ENCODE results near the gene SYNGR4.

Gene SYNGR4

GRCh38 chr19:48330012-48330681 is 34.0 kb upstream of the SYNGR4 start:
- H3K9me3 ChIP-seq (ENCODE audit: control insufficient read depth in 1 of 2, low read length in 2 of 2) = no peaks in the 10 kb centered on the region
- peaks cover 26 to 63% of the 10 kb centered on the region in 2 donors for H3K4me1 ChIP-seq (ENCODE audit: control insufficient read depth in 1 of 2, insufficient read depth in 2 of 2, low read length in 2 of 2)
- H3K27ac ChIP-seq (ENCODE audit: low read length) = peak overlapping the region; percentile 54
- H3K27me3 ChIP-seq (ENCODE audit: low read depth, low read length) = no peaks in the 10 kb centered on the region
- H3K4me3 ChIP-seq (ENCODE audit: low read depth in 1 of 2, low read length in 2 of 2) = peak overlapping the region; percentile 37 to 47
- peaks cover 3 to 18% of the 10 kb centered on the region in 2 donors for H3K36me3 ChIP-seq (ENCODE audit: control insufficient read depth in 1 of 2, insufficient read depth in 2 of 2, low read length in 2 of 2)

- peak overlapping the region; percentile 68 to 73 for H3K4me3 ChIP-seq (ENCODE audit: low read depth in 1 of 2, low read length in 2 of 2)
- H3K9me3 ChIP-seq (ENCODE audit: control insufficient read depth in 1 of 2, low read length in 2 of 2) = no peaks in the 10 kb centered on the region
- no peaks in the 10 kb centered on the region for H3K27me3 ChIP-seq (ENCODE audit: low read depth, low read length)
- H3K4me1 ChIP-seq (ENCODE audit: control insufficient read depth in 1 of 2, insufficient read depth in 2 of 2, low read length in 2 of 2) = peaks cover 26 to 54% of the 10 kb centered on the region in 2 donors
- peaks cover 3 to 18% of the 10 kb centered on the region in 2 donors for H3K36me3 ChIP-seq (ENCODE audit: control insufficient read depth in 1 of 2, insufficient read depth in 2 of 2, low read length in 2 of 2)
- H3K27ac ChIP-seq (ENCODE audit: low read length) = peak overlapping the region; percentile 94
These were observed 31.9 kb upstream of the SYNGR4 start for GRCh38 chr19:48332351-48332661.

GRCh38 chr19:48332662-48333466 is 31.3 kb upstream of the SYNGR4 start:
- peaks cover 26 to 49% of the 10 kb centered on the region in 2 donors for H3K4me1 ChIP-seq (ENCODE audit: control insufficient read depth in 1 of 2, insufficient read depth in 2 of 2, low read length in 2 of 2)

GRCh38 chr19:48333467-48334384 is 30.4 kb upstream of the SYNGR4 start:
- H3K27me3 ChIP-seq (ENCODE audit: low read depth, low read length) = no peaks in the 10 kb centered on the region
- H3K4me3 ChIP-seq (ENCODE audit: low read depth in 1 of 2, low read length in 2 of 2) = peak overlapping the region; percentile 68 to 73
- peaks cover 3 to 15% of the 10 kb centered on the region in 2 donors for H3K36me3 ChIP-seq (ENCODE audit: control insufficient read depth in 1 of 2, insufficient read depth in 2 of 2, low read length in 2 of 2)
- H3K4me1 ChIP-seq (ENCODE audit: control insufficient read depth in 1 of 2, insufficient read depth in 2 of 2, low read length in 2 of 2) = peaks cover 26 to 45% of the 10 kb centered on the region in 2 donors
- H3K9me3 ChIP-seq (ENCODE audit: control insufficient read depth in 1 of 2, low read length in 2 of 2) = no peaks in the 10 kb centered on the region
- H3K27ac ChIP-seq (ENCODE audit: low read length) = peak overlapping the region; percentile 94

More at GRCh38 chr19:48332662-48333466, 31.3 kb upstream of the SYNGR4 start:
- peaks cover 3 to 18% of the 10 kb centered on the region in 2 donors for H3K36me3 ChIP-seq (ENCODE audit: control insufficient read depth in 1 of 2, insufficient read depth in 2 of 2, low read length in 2 of 2)
- no peaks in the 10 kb centered on the region for H3K9me3 ChIP-seq (ENCODE audit: control insufficient read depth in 1 of 2, low read length in 2 of 2)
- H3K4me3 ChIP-seq (ENCODE audit: low read depth in 1 of 2, low read length in 2 of 2) = peak overlapping the region; percentile 68 to 73
- H3K27ac ChIP-seq (ENCODE audit: low read length) = peak overlapping the region; percentile 94
- H3K27me3 ChIP-seq (ENCODE audit: low read depth, low read length) = no peaks in the 10 kb centered on the region

GRCh38 chr19:48338253-48338755 is 25.9 kb upstream of the SYNGR4 start:
- Histone ChIP-seq H3K36me3 (ENCODE audit: control insufficient read depth in 1 of 2, insufficient read depth in 2 of 2, low read length in 2 of 2) (peaks cover 0 to 7% of the 10 kb centered on the region in 2 donors), H3K4me3 (ENCODE audit: low read depth in 1 of 2, low read length in 2 of 2) (no peak overlapping the region), H3K9me3 (ENCODE audit: control insufficient read depth in 1 of 2, low read length in 2 of 2) (no peaks in the 10 kb centered on the region), H3K27ac (ENCODE audit: low read length) (no peak overlapping the region), H3K27me3 (ENCODE audit: low read depth, low read length) (no peaks in the 10 kb centered on the region), H3K4me1 (ENCODE audit: control insufficient read depth in 1 of 2, insufficient read depth in 2 of 2, low read length in 2 of 2) (peaks cover 2 to 5% of the 10 kb centered on the region in 2 donors)

GRCh38 chr19:48338802-48339503 is 25.2 kb upstream of the SYNGR4 start:
- no peaks in the 10 kb centered on the region for H3K4me1 ChIP-seq (ENCODE audit: control insufficient read depth in 1 of 2, insufficient read depth in 2 of 2, low read length in 2 of 2)
- peaks cover 0 to 7% of the 10 kb centered on the region in 2 donors for H3K36me3 ChIP-seq (ENCODE audit: control insufficient read depth in 1 of 2, insufficient read depth in 2 of 2, low read length in 2 of 2)
- no peaks in the 10 kb centered on the region for H3K27me3 ChIP-seq (ENCODE audit: low read depth, low read length)
- H3K9me3 ChIP-seq (ENCODE audit: control insufficient read depth in 1 of 2, low read length in 2 of 2) = no peaks in the 10 kb centered on the region
- no peak overlapping the region for H3K4me3 ChIP-seq (ENCODE audit: low read depth in 1 of 2, low read length in 2 of 2)
- no peak overlapping the region for H3K27ac ChIP-seq (ENCODE audit: low read length)

GRCh38 chr19:48340995-48341394 is 23.2 kb upstream of the SYNGR4 start:
- no peaks in the 10 kb centered on the region for H3K9me3 ChIP-seq (ENCODE audit: control insufficient read depth in 1 of 2, low read length in 2 of 2)
- no peaks in the 10 kb centered on the region for H3K27me3 ChIP-seq (ENCODE audit: low read depth, low read length)
- H3K4me3 ChIP-seq (ENCODE audit: low read depth in 1 of 2, low read length in 2 of 2) = no peak overlapping the region
- H3K4me1 ChIP-seq (ENCODE audit: control insufficient read depth in 1 of 2, insufficient read depth in 2 of 2, low read length in 2 of 2) = no peaks in the 10 kb centered on the region
- H3K36me3 ChIP-seq (ENCODE audit: control insufficient read depth in 1 of 2, insufficient read depth in 2 of 2, low read length in 2 of 2) = peaks cover 0 to 7% of the 10 kb centered on the region in 2 donors
- no peak overlapping the region for H3K27ac ChIP-seq (ENCODE audit: low read length)

- Histone ChIP-seq H3K9me3 (ENCODE audit: control insufficient read depth in 1 of 2, low read length in 2 of 2) (no peaks in the 10 kb centered on the region), H3K36me3 (ENCODE audit: control insufficient read depth in 1 of 2, insufficient read depth in 2 of 2, low read length in 2 of 2) (peaks cover 0 to 7% of the 10 kb centered on the region in 2 donors), H3K27ac (ENCODE audit: low read length) (no peak overlapping the region), H3K27me3 (ENCODE audit: low read depth, low read length) (no peaks in the 10 kb centered on the region), H3K4me3 (ENCODE audit: low read depth in 1 of 2, low read length in 2 of 2) (no peak overlapping the region), H3K4me1 (ENCODE audit: control insufficient read depth in 1 of 2, insufficient read depth in 2 of 2, low read length in 2 of 2) (no peaks in the 10 kb centered on the region)
These were observed 22.4 kb upstream of the SYNGR4 start for GRCh38 chr19:48341515-48342413.

GRCh38 chr19:48342414-48342738 is 21.8 kb upstream of the SYNGR4 start:
- Histone ChIP-seq H3K36me3 (ENCODE audit: control insufficient read depth in 1 of 2, insufficient read depth in 2 of 2, low read length in 2 of 2) (peaks cover 0 to 7% of the 10 kb centered on the region in 2 donors), H3K9me3 (ENCODE audit: control insufficient read depth in 1 of 2, low read length in 2 of 2) (no peaks in the 10 kb centered on the region), H3K27me3 (ENCODE audit: low read depth, low read length) (no peaks in the 10 kb centered on the region), H3K4me1 (ENCODE audit: control insufficient read depth in 1 of 2, insufficient read depth in 2 of 2, low read length in 2 of 2) (no peaks in the 10 kb centered on the region), H3K27ac (ENCODE audit: low read length) (no peak overlapping the region), H3K4me3 (ENCODE audit: low read depth in 1 of 2, low read length in 2 of 2) (no peak overlapping the region)

All from muscle layer of duodenum (tissue), 2 donors.